H1 (cell line): ENCODE measurements around the gene MYCBP2. TPM values are rescaled to one million over a fixed set of nuclear protein-coding genes. Genes with fewer than 3 reads are reported as not detected.

ENCODE experiments used
- CREB1 ChIP-seq: IDR thresholded peaks from 2 replicates; pipeline ENCODE4 v1.6.1; 2012; ENCODE audit warnings: inconsistent platforms
- GABPA ChIP-seq: IDR thresholded peaks from 2 replicates; pipeline ENCODE4 v1.6.1; 2011; ENCODE audit warnings: mild to moderate bottlenecking, low read length, moderate library complexity, borderline replicate concordance; ENCODE audit not compliant: insufficient read depth
- SUZ12 ChIP-seq: fragments of 200-600 bp; sonication (generic); IDR thresholded peaks from 2 replicates; pipeline ENCODE4 v1.6.1; 2012; ENCODE audit warnings: mild to moderate bottlenecking, inconsistent platforms, low read length, moderate library complexity, mixed read lengths
- USF2 ChIP-seq: IDR thresholded peaks from 2 replicates; pipeline ENCODE4 v1.6.1; 2011; ENCODE audit warnings: low read length, improper control_type of control experiment
- polyA plus RNA-seq, 7 experiments: library from polyadenylated mRNA; depleted of rRNA in 3 of 7; stranded (reverse) in 5 of 7; unstranded in 2 of 7; fragments of >200 nt in 5 of 7; fragments of 200-250 nt in 2 of 7; gene quantifications; 1 replicate in 5 of 7; 2 replicates in 1 of 7; 4 replicates in 1 of 7; pipeline versions ENCODE4 v1.2.1 to v1.2.3, GENCODE V29; 2011 to 2013; ENCODE audit warnings: missing spikeins in 2 of 7, mixed read lengths in 2 of 7
- total RNA-seq: library from RNA; stranded (reverse); fragmentation: NEBNext Ultra II Directional; extraction: Animal tissue kit (Norgen Biotek cat#: 25700); gene quantifications from 2 replicates; pipeline ENCODE4 v1.2.1, GENCODE V29; 2021

Gene MYCBP2
- total and polyA plus RNA-seq, 2 of the 8 experiments (the other 6 are each of a cell fraction or from before 2014, with no cell fraction given): 19.0 to 52.1 TPM

- peak; percentile 74 for TF ChIP-seq CREB1
- no peak for TF ChIP-seq SUZ12
- TF ChIP-seq GABPA: no peak
- no peak for TF ChIP-seq USF2
- TF ChIP-seq, all 59 proteins: peak for 26
Observed at GRCh38 chr13:77326905-77327604, at the start of gene MYCBP2 (continued).
